Psoas muscle (tissue), 8 donors: ENCODE data around the gene GFPT1. TPM values are rescaled to one million over a fixed set of nuclear protein-coding genes. Genes with fewer than 3 reads are reported as not detected.

Source experiments
- ATAC-seq, 4 donors: fragments of 200-7000 bp; cut with Tn5 transposase; one replicate each; pipeline ENCODE4 v1.9.1; 2020; ENCODE audit warnings: moderate library complexity in 3 of 4, mild to moderate bottlenecking in 2 of 4
- DNase-seq, 2 donors: peaks; one replicate each; pipeline ENCODE4 v3.0.0-alpha.2; 2020
- H3K27ac ChIP-seq: fragments of 200-600 bp; one replicate; pipeline ENCODE4 v1.8.0; 2022
- H3K27me3 ChIP-seq, 3 donors: fragments of 200-600 bp in 1 of 3; one replicate each; pipeline versions ENCODE4 v1.6.1 to v1.8.0; 2013 to 2022; ENCODE audit warnings: low read length in 2 of 3, mild to moderate bottlenecking in 2 of 3, moderate library complexity in 1 of 3; ENCODE audit not compliant: insufficient read depth in 3 of 3
- H3K36me3 ChIP-seq, 2 donors: fragments of 200-600 bp in 1 of 2; one replicate each; pipeline versions ENCODE4 v1.6.1 to v1.8.0; 2013 to 2022; ENCODE audit warnings: low read depth in 1 of 2, mild to moderate bottlenecking in 1 of 2, moderate library complexity in 1 of 2; ENCODE audit not compliant: insufficient read depth in 1 of 2
- H3K4me1 ChIP-seq: fragments of 200-600 bp; one replicate; pipeline ENCODE4 v1.8.0; 2022
- H3K4me3 ChIP-seq: fragments of 200-600 bp; one replicate; pipeline ENCODE4 v1.8.0; 2022; ENCODE audit warnings: mild to moderate bottlenecking
- H3K9me3 ChIP-seq: fragments of 200-600 bp; one replicate; pipeline ENCODE4 v1.8.0; 2022
- CTCF ChIP-seq: fragments of 200-600 bp; IDR thresholded peaks from one replicate; pipeline ENCODE4 v1.8.0; 2022; ENCODE audit warnings: antibody characterized with exemption
- WGBS, 3 donors: extraction: QIAGEN DNeasy Blood & Tissue Kit; methylation state at CpG; one replicate each; pipeline versions ENCODE4 v1.1.6 to v1.1.7; 2013; 5-methylcytosine and 5-hydroxymethylcytosine counted together
- intact Hi-C, 2 donors: fragments of 100-400 bp; cut with DNase I; formaldehyde crosslinking; loops; one replicate each; pipeline versions ENCODE4 v1.11.0 to v1.14.2; 2022
- polyA plus RNA-seq, 3 donors: library from polyadenylated mRNA; stranded (reverse); fragments of 200-250 nt; gene quantifications; one replicate each; pipeline ENCODE4 v1.2.3, GENCODE V29; 2013
- total RNA-seq, 4 donors: library from RNA; stranded (reverse); fragmentation: NEBNext Ultra II Directional in 2 of 4; extraction: Animal tissue kit (Norgen Biotek cat#: 25700) in 2 of 4; gene quantifications; one replicate each; pipeline versions ENCODE4 v1.2.1 to v1.2.4, GENCODE V29; 2021 to 2023
- donor health status: healthy with polysubstance abuse.
- donor health status: DM: no; HTN: no; CAD: no; lungs with moderate emphysema.
- donor health status: Bipolar disorder and iron deficiency.
- donor health status: healthy.
- donor health status: DM: yes; HTN: yes; CAD: no.
- donor health status: DM: no; HTN: no; CAD: no.
- donor health status: DM: no; HTN: no; CAD: no.
- donor health status: DM: yes; HTN: yes; CAD: no.

GFPT1 gene
- total and polyA plus RNA-seq, 7 donors = 5.7 to 34.5 (median 19.8) TPM

- 92 to 95% (median 93%) methylated on average over 2 of the region's 2 CpGs for WGBS, 3 donors
- Histone ChIP-seq H3K36me3 (peaks cover 0 to 84% of the 10 kb centered on the region in 2 donors), H3K27me3 (no peaks in the 10 kb centered on the region), H3K4me1 (no peaks in the 10 kb centered on the region), H3K27ac (no peak overlapping the region), H3K4me3 (no peak overlapping the region), H3K9me3 (no peaks in the 10 kb centered on the region)
- ATAC-seq = no peak
- TF ChIP-seq CTCF = no peak
- intact Hi-C loops = no loop called here
- no peak for DNase-seq
Observed at GRCh38 chr2:69333352-69333751, 53.7 kb downstream of the GFPT1 start.

- no peak for TF ChIP-seq CTCF
- WGBS, 3 donors = 75 to 85% (median 83%) methylated on average over 2 of the region's 2 CpGs
- Histone ChIP-seq H3K4me1 (no peaks in the 10 kb centered on the region), H3K27me3 (no peaks in the 10 kb centered on the region), H3K27ac (no peak overlapping the region), H3K36me3 (peaks cover 3 to 85% of the 10 kb centered on the region in 2 donors), H3K4me3 (no peak overlapping the region), H3K9me3 (no peaks in the 10 kb centered on the region)
- DNase-seq (no peak), ATAC-seq (no peak)
- intact Hi-C loops = no loop called here
Observed at GRCh38 chr2:69330781-69331180, 56.2 kb downstream of the GFPT1 start.

- no peak overlapping the region for H3K4me3 ChIP-seq
- peaks cover 7% of the 10 kb centered on the region for H3K4me1 ChIP-seq
- no peaks in the 10 kb centered on the region for H3K27me3 ChIP-seq
- WGBS, 3 donors = 94 to 100% (median 100%) methylated on average over 1 of the region's 1 CpG
- ATAC-seq (no peak), DNase-seq (no peak)
- no peak for TF ChIP-seq CTCF
- H3K27ac ChIP-seq = no peak overlapping the region
- H3K36me3 ChIP-seq = peaks cover 0 to 40% of the 10 kb centered on the region in 2 donors
- H3K9me3 ChIP-seq = no peaks in the 10 kb centered on the region
- intact Hi-C loops = no loop called here
Observed at GRCh38 chr2:69322631-69323030, 64.4 kb downstream of the GFPT1 start.

GRCh38 chr2:69316550-69316949, 70.5 kb downstream of the GFPT1 start:
- DNase-seq = no peak
- ATAC-seq = no peak
- Histone ChIP-seq H3K4me1 (peaks cover 7% of the 10 kb centered on the region), H3K9me3 (peaks cover 5% of the 10 kb centered on the region), H3K4me3 (no peak overlapping the region), H3K36me3 (no peaks in the 10 kb centered on the region), H3K27me3 (no peaks in the 10 kb centered on the region), H3K27ac (no peak overlapping the region)
- intact Hi-C loops = no loop called here
- no peak for TF ChIP-seq CTCF

- no peak overlapping the region for H3K4me3 ChIP-seq
- TF ChIP-seq CTCF = no peak
Observed at GRCh38 chr2:69315160-69315761, 71.8 kb downstream of the GFPT1 start.

More at GRCh38 chr2:69315160-69315761, 71.8 kb downstream of the GFPT1 start:
- H3K36me3 ChIP-seq = no peaks in the 10 kb centered on the region
- peaks cover 5% of the 10 kb centered on the region for H3K9me3 ChIP-seq
- DNase-seq (no peak), ATAC-seq (no peak)
- intact Hi-C loops = no loop called here
- H3K27me3 ChIP-seq = no peaks in the 10 kb centered on the region
- H3K4me1 ChIP-seq = peaks cover 2% of the 10 kb centered on the region
- H3K27ac ChIP-seq = no peak overlapping the region
- WGBS, 3 donors = 95 to 96% (median 96%) methylated on average over 4 of the region's 4 CpGs
